HAP-1 (cell line): ENCODE data around the gene TCP11.
"Not testable (repeated sequence)": the region's sequence is repeated elsewhere in the genome, so short reads cannot be mapped to it uniquely, and the experiment has no call there.

Experiments used
- DNase-seq, 2 experiments: peaks; one replicate each; pipeline ENCODE4 v3.0.0-alpha.2; 2016 to 2020; ENCODE audit warnings: low spot score in 2 of 2
- H3K27me3 ChIP-seq: fragments of 250-450 bp; sonication (Bioruptor Pico); 2 replicates; pipeline ENCODE4 v1.5.1; 2020; ENCODE audit warnings: low read depth, mild to moderate bottlenecking, moderate library complexity
- H3K36me3 ChIP-seq: fragments of 250-450 bp; sonication (Bioruptor Pico); replicated peaks from 2 replicates; pipeline ENCODE4 v1.5.1; 2020; ENCODE audit warnings: mild to moderate bottlenecking
- H3K4me1 ChIP-seq: fragments of 250-450 bp; sonication (Bioruptor Pico); 2 replicates; pipeline ENCODE4 v1.5.1; 2020; ENCODE audit warnings: mild to moderate bottlenecking
- H3K4me3 ChIP-seq: fragments of 250-450 bp; sonication (Bioruptor Pico); 2 replicates; pipeline ENCODE4 v1.5.1; 2020; ENCODE audit warnings: mild to moderate bottlenecking, moderate library complexity
- H3K9me3 ChIP-seq: fragments of 250-450 bp; sonication (Bioruptor Pico); 2 replicates; pipeline ENCODE4 v1.5.1; 2020; ENCODE audit warnings: mild to moderate bottlenecking, moderate library complexity
- in situ Hi-C: fragments of 300-500 bp; cut with MboI; formaldehyde crosslinking; loops from 3 replicates; pipeline ENCODE4 v1.14.3; 2020; ENCODE audit warnings: low sequenced_read_pairs, inconsistent platforms, mixed read lengths

TCP11 gene

DNA sequence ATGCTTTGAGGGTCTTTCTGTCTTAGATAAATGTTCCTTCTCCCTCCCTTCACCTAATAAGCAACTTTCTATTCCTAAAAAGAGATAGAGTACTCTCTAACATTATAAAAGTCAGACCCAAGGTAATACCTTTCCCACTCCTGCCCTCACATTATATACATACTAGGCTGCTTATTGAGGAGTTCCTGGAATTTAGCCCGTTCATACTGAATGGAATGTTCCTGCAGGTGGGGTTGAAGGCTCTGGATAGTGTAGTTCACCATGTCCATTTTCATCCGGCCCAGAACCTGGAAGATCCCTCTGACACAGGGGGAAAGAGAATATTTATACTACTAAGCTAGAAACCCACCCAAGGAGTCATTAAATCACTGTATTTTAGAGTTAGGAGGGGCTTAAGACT, 20.4 kb downstream of the TCP11 start:
- Histone ChIP-seq H3K9me3 (no peaks in the 10 kb centered on the region), H3K4me3 (no peak overlapping the region)
- in situ Hi-C loops: no loop called here

DNA sequence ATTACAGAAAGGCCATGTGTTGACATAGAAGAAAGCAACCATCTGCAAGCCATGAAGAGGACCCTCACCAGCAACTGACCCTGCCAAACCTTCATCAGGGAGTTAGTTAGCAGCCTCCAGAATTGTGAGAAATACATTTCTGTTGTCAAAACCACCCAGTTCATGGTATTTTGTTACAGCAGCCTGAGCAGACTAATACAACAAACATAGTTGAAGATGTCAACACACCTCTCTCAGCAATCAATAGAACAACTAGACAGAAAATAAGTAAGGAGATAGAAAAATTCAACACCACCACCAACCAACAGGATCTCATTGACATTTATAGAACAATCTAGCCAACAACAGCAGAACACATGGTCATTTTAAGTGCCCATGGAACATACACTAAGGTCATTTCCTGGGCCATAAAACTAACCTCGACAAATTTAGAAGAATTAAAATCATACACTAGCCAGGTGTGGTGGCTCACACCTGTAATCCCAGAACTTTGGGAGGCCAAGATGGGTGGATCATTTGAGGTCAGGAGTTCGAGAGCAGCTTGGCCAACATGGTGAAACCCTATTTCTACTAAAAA, 32.7 kb downstream of the TCP11 start:
- no peaks in the 10 kb centered on the region for H3K36me3 ChIP-seq
- DNase-seq: no peak
- no peaks in the 10 kb centered on the region for H3K27me3 ChIP-seq
- in situ Hi-C loops: no loop called here
- H3K4me3 ChIP-seq: no peak overlapping the region
- peaks cover 14% of the 10 kb centered on the region for H3K9me3 ChIP-seq
- H3K4me1 ChIP-seq: no peaks in the 10 kb centered on the region; the same call in 1 of the 2 replicates

More for the DNA sequence above, 20.4 kb downstream of the TCP11 start:
- Histone ChIP-seq H3K4me1 (no peaks in the 10 kb centered on the region), H3K27me3 (no peaks in the 10 kb centered on the region), H3K36me3 (no peaks in the 10 kb centered on the region)
- no peak for DNase-seq

DNA sequence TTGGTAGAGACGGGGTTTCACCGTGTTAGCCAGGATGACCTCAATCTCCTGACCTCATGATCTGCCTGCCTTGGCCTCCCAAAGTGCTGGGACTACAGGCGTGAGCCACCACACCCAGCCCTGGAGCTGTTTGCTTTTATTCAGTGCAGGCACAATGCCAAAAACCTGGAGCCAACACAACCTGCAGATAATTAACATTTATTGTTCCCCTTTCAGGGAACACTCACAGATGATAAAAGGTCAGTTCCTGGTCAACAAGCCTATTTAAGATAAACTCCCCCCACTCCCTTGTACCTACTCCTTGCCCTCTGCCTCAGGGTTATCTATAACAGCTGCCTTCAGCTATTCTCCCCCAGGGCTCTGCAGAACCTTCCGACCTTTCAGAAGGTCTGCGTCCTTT, 33.4 kb downstream of the TCP11 start:
- H3K36me3 ChIP-seq, DNase-seq, in situ Hi-C loops, H3K4me1 ChIP-seq, H3K27me3 ChIP-seq, H3K4me3 ChIP-seq: not testable (repeated sequence)
- H3K9me3 ChIP-seq: peaks cover 14% of the 10 kb centered on the region

DNA sequence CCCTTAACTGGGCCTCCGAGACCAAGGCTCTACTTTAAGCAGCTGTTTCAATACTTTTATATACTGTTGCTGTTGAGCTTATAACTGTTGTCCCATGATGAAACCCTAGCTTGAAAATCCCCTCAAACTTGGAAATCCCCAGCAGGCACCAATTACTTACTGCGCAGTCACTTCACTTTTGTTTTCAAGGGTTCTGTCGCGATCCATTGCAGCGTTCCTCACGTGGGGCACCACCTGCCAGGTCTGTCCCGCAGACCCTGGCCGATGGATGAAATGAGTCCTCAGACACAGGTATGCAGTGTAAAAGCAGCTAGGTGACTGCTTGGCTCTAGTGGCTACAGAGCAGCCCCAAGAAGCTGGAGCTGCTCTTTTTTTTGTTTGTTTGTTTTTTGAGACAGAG, 33.9 kb downstream of the TCP11 start:
- H3K36me3 ChIP-seq, in situ Hi-C loops, H3K27me3 ChIP-seq, H3K4me3 ChIP-seq, DNase-seq: not testable (repeated sequence)
- H3K4me1 ChIP-seq: peaks cover 12% of the 10 kb centered on the region
- H3K9me3 ChIP-seq: peaks cover 11% of the 10 kb centered on the region

DNA sequence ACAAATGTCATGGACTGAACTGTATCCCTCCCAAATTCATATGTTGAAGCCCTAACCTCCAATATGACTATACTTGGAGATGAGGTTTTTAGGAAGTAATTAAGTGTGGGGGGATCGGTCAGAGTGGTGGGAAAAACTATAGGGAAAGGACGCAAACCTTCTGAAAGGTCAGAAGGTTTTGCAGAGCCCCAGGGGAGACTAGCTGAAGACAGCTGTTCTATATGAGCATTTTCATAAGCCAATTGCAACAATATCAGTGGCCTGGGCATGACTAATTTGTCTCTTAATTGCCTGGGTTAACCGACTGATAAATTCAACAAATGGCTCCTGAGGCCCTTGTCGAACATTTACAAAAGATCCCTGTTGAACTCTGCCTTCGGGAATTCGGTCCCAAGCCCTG, 35.1 kb downstream of the TCP11 start:
- H3K9me3 ChIP-seq, H3K4me3 ChIP-seq, H3K36me3 ChIP-seq, in situ Hi-C loops, DNase-seq, H3K27me3 ChIP-seq: not testable (repeated sequence)
- peaks cover 12% of the 10 kb centered on the region for H3K4me1 ChIP-seq

DNA sequence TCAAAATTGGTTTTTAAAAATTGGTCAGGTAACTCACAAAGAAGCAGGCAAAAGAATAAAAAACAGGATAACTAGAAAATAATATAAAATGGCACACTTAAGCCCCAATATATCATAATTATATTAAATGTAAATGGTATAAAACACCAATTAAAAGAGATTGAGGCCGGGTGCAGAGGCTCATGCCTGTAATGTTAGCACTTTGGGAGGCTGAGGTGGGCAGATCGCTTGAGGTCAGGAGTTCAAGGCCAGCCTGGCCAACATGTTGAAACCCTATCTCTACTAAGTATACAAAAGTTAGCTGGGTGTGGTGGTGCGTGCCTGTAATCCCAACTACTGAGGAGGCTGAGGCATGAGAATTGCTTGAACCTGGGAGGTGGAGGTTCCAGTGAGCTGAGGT, 36.1 kb downstream of the TCP11 start:
- Histone ChIP-seq H3K4me1 (peaks cover 12% of the 10 kb centered on the region), H3K27me3 (no peaks in the 10 kb centered on the region), H3K9me3 (peaks cover 8% of the 10 kb centered on the region), H3K4me3 (no peak overlapping the region), H3K36me3 (no peaks in the 10 kb centered on the region)
- no peak for DNase-seq
- in situ Hi-C loops: no loop called here

DNA sequence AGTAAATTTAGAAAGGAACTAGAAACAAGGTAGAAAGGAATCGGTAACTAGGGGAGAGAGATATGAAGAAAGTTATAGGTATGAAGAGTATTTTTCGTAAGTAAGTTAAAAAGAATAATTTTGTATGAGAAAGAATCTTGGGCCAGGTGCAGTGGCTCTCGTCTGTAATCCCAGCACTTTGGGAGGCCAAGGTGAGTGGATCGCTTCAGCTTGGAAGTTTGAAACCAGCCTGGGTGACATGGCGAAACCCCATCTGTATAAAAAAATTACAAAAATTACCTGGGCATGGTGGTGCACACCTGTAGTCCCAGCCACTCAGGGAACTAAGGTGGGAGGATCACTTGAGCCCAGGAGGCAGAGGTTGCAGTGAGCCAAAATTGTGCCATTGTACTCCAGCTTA, 42.0 kb downstream of the TCP11 start:
- in situ Hi-C loops: no loop called here
- no peaks in the 10 kb centered on the region for H3K9me3 ChIP-seq

DNA sequence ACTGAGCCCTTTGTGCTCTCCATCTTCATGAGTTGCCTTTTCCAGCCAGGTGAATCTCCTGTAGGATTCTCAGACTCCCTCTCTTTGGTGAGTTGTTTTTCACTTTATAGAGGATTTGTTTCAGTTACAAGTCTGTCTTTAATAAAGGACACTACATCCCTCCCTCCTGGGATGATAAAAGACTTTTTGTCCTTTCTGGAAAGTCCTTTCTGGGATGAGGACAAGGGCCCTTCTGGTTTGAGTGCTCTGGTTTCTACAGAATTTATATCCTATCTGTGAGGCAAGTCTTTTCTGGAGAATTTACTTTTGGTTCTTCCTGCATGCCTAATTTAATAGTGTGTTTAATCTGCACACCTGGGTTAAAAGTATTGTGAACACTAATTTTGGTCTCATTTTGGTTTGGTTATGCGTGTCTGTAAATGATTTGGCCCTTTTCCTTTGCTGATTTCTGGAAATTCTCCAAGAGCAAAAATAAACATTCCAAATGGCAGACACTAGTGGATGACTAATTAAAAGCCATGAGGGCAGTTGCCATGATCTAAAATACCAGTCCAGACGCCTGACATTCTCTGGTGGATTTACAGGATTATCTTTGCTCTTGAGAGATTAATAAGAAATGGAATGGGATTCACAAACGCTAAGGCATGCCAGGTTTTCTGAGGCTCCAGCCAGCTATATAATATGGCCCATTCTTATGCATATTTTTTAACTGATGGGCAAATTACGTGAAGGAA, 44.8 kb downstream of the TCP11 start:
- in situ Hi-C loops: no loop called here
- no peaks in the 10 kb centered on the region for H3K36me3 ChIP-seq
- peak; percentile 77 to 98 for DNase-seq

More for the DNA sequence above, 42.0 kb downstream of the TCP11 start:
- DNase-seq: no peak
- Histone ChIP-seq H3K4me1 (peaks cover 48% of the 10 kb centered on the region), H3K4me3 (no peak overlapping the region), H3K27me3 (no peaks in the 10 kb centered on the region), H3K36me3 (no peaks in the 10 kb centered on the region)

DNA sequence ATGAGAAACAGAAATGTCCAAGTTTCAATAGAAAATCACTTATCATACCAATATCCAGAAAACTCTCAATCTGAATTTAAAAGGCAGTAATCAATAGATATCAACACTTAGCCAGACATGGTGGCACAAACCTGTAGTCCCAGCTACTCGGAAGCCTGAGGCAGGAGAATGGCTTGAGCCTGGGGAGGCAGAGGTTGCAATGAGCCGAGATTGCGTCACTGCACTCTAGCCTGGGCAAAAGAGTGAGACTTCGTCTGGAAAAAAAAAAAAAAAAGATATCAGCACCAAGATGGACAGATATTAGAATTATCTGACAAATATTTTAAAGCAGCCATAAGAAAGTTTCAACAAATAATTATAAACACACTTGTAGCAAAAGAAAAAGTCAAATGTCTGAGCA, 47.0 kb downstream of the TCP11 start:
- H3K4me3 ChIP-seq: no peak overlapping the region
- peaks cover 5% of the 10 kb centered on the region; the same call in 1 of the 2 replicates for H3K36me3 ChIP-seq
- H3K9me3 ChIP-seq: no peaks in the 10 kb centered on the region
- H3K4me1 ChIP-seq: peaks cover 49% of the 10 kb centered on the region
- in situ Hi-C loops: no loop called here
- no peak for DNase-seq
- H3K27me3 ChIP-seq: no peaks in the 10 kb centered on the region

More for the DNA sequence above, 44.8 kb downstream of the TCP11 start:
- peaks cover 49% of the 10 kb centered on the region for H3K4me1 ChIP-seq
- no peaks in the 10 kb centered on the region for H3K27me3 ChIP-seq
- H3K4me3 ChIP-seq: no peak overlapping the region
- H3K9me3 ChIP-seq: no peaks in the 10 kb centered on the region

DNA sequence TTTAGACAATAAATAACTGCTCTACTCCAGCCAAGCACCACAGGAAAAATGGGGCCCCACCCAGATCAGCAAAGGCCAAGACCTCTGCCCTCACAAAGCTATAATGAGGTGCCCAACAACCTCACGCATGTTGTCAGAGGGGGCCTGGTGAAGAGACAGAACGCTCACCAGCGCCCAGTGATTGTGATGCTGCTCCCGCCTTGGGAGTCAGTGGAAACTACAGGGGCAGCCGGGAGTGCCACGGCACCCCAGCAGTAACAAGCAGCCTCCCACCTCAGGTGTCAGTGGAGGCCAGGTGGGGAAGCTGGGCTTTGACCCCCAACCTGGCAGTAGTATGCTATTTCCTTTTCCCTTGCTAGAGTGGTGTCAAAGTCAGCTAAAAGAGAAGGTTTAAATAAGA, 47.4 kb downstream of the TCP11 start:
- DNase-seq: no peak
- Histone ChIP-seq H3K4me1 (peaks cover 49% of the 10 kb centered on the region), H3K9me3 (no peaks in the 10 kb centered on the region), H3K27me3 (no peaks in the 10 kb centered on the region), H3K4me3 (no peak overlapping the region), H3K36me3 (peaks cover 9% of the 10 kb centered on the region)
- in situ Hi-C loops: no loop called here

DNA sequence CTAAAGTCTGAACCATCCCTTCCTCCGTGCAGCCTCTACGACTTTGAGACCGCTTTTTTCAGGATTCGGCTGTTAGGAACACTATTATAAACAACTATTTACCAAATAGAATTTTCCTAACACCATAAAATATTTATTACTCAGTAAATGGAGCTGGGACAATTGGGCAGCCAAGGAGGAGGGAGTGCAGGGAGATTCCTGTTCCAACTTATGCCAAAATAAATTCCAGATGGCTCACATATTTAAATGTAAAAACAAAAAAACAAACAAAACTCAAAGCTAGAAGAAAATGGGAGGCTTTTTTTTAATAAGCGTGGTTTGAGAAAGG, 48.1 kb downstream of the TCP11 start:
- in situ Hi-C loops: no loop called here

DNA sequence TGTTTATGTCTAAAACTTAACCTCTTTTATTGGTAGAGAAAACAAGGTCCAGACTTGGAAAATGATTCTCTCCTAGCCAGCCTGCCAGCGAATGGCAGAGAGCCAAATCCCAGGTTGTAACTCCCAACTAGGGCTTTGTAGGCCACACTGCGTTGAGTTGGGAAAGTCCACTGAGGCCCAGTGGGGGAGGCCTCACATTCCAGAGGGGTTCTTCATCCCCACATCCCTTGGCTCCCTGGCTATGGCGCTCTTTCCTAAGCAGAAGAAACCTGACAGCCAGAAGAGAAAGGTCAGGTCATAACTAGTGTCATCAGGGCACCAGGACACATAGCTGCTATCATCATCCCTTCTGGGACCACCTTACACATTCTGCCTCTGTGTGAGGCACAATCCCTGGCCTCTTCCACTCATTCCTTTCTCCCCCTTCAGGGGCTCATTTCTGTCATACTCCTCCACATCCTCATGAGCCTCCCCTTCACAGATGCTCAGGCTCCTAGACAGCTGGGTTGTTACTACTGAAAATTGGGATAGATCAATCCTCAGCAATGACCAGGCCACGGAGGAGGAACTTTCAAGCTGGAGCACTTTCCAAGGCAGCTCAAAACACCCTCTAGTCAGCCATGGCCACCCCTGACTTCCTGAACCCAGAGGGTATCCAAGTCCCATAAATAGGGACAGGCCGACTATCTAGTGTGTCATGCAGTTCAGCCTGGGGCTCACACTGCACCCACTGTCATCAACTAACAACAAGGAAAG, 48.6 kb downstream of the TCP11 start:
- in situ Hi-C loops: no loop called here
- H3K4me1 ChIP-seq: peaks cover 40% of the 10 kb centered on the region
- H3K27me3 ChIP-seq: no peaks in the 10 kb centered on the region
- peaks cover 14% of the 10 kb centered on the region for H3K36me3 ChIP-seq
- DNase-seq: no peak
- H3K4me3 ChIP-seq: no peak overlapping the region
- no peaks in the 10 kb centered on the region for H3K9me3 ChIP-seq

More for the DNA sequence above, 48.1 kb downstream of the TCP11 start:
- Histone ChIP-seq H3K27me3 (no peaks in the 10 kb centered on the region), H3K36me3 (peaks cover 12% of the 10 kb centered on the region), H3K9me3 (no peaks in the 10 kb centered on the region), H3K4me1 (peaks cover 46% of the 10 kb centered on the region), H3K4me3 (no peak overlapping the region)
- DNase-seq: no peak

DNA sequence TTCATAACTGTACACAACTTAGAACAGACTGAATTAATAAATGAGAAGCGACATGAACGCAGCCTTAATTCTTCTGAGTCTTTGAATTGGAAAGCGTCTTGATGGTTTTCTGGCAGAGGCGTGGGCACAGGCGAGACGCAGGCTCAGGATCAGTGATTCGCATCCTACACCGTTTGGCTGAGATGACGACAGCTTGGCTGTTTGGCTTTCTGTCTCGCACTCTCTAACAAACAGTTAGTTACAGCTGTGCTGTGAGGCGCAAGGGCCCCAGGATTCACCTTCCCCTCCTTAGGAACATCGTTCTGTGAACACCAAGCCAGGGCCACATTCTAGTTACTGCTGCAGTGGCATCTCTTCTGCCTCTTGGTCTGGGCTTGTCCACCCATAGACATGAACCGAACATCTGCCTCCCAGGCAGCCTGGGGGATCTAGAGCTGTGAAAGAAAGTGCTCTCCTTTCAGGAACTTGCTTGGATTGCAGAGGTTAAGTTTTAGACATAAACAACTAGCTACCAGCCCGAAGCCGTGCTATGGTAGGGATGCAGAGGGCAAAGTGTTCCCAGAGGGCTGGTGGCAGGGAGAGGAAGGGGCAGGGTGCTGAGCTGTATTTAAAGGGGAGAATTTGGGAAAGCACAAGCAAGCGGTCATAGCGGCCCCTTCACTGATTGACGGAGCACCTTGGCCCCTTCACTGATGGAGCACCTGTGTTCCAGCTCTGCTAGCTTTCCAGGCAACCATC, 49.6 kb downstream of the TCP11 start:
- Histone ChIP-seq H3K4me1 (peaks cover 34% of the 10 kb centered on the region), H3K9me3 (no peaks in the 10 kb centered on the region), H3K36me3 (peaks cover 19% of the 10 kb centered on the region), H3K4me3 (no peak overlapping the region), H3K27me3 (no peaks in the 10 kb centered on the region)
- in situ Hi-C loops: no loop called here
- DNase-seq: no peak

DNA sequence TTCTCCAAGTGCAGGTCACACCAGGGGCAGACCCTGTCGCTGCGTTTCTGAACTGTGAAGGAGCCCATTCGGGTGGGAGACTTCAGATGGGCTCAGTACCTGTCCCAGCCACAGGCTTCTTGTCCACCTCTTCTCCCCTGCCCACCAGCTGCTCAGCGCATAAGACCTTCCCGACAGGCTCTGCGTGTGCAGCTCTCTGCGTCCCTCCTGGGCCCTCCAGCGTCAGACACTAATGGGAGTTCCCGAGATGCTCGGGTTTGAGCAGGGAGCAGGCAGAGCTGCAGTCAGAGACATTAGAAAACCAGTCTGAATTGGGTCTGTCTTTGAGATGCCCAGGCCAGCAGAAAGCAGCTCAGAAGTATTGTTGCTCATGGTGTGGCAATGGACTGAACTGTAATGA, 50.4 kb downstream of the TCP11 start:
- no peaks in the 10 kb centered on the region for H3K27me3 ChIP-seq
- peaks cover 27% of the 10 kb centered on the region for H3K4me1 ChIP-seq
- no peak for DNase-seq
- peaks cover 19% of the 10 kb centered on the region for H3K36me3 ChIP-seq
- no peaks in the 10 kb centered on the region for H3K9me3 ChIP-seq
- no peak overlapping the region for H3K4me3 ChIP-seq
- in situ Hi-C loops: no loop called here
